ENCODE results near the gene NBPF3.

NBPF3 gene

GRCh38 chr1:21509351-21510112 is 69.6 kb downstream of the NBPF3 start, which contains the start of gene ALPL:
Gene ALPL (plus strand): TSS chr1:21509423. CDS start chr1:21554082, 44,659 bp downstream.
- no peak for TF ChIP-seq CTCF (IDR thresholded peaks at IDR 0.05; ENCODE audit: low read depth, low read length, missing control alignments)
- peak within 1 kb of the TSS; percentile 35 for H3K4me3 ChIP-seq (ENCODE audit: low read depth, low read length)
- in situ Hi-C loops (cut with HindIII; ENCODE audit: low sequenced_read_pairs), result no loop called here
- no peak for DNase-seq (ENCODE audit: low read depth)

GRCh38 chr1:21510113-21510493 is 70.2 kb downstream of the NBPF3 start:
- TF ChIP-seq CTCF (IDR thresholded peaks at IDR 0.05; ENCODE audit: low read depth, low read length, missing control alignments), result no peak
- in situ Hi-C loops (cut with HindIII; ENCODE audit: low sequenced_read_pairs), result no loop called here
- DNase-seq (ENCODE audit: low read depth), result no peak
- H3K4me3 ChIP-seq (ENCODE audit: low read depth, low read length), result peak overlapping the region; percentile 35

GRCh38 chr1:21510885-21511578 is 71.1 kb downstream of the NBPF3 start:
- no peak for DNase-seq (ENCODE audit: low read depth)
- no peak for TF ChIP-seq CTCF (IDR thresholded peaks at IDR 0.05; ENCODE audit: low read depth, low read length, missing control alignments)
- in situ Hi-C loops (cut with HindIII; ENCODE audit: low sequenced_read_pairs), result no loop called here
- no peak overlapping the region for H3K4me3 ChIP-seq (ENCODE audit: low read depth, low read length)

GRCh38 chr1:21511579-21512522 is 71.9 kb downstream of the NBPF3 start:
- H3K4me3 ChIP-seq (ENCODE audit: low read depth, low read length), result no peak overlapping the region
- in situ Hi-C loops (cut with HindIII; ENCODE audit: low sequenced_read_pairs), result no loop called here
- DNase-seq (ENCODE audit: low read depth), result peak; percentile 99
- no peak for TF ChIP-seq CTCF (IDR thresholded peaks at IDR 0.05; ENCODE audit: low read depth, low read length, missing control alignments)

- H3K4me3 ChIP-seq (ENCODE audit: low read depth, low read length), result no peak overlapping the region
- no peak for DNase-seq (ENCODE audit: low read depth)
- no peak for TF ChIP-seq CTCF (IDR thresholded peaks at IDR 0.05; ENCODE audit: low read depth, low read length, missing control alignments)
- in situ Hi-C loops (cut with HindIII; ENCODE audit: low sequenced_read_pairs), result no loop called here
Observed at GRCh38 chr1:21514245-21514644, 74.3 kb downstream of the NBPF3 start.

GRCh38 chr1:21517161-21517589 is 77.2 kb downstream of the NBPF3 start:
- DNase-seq (ENCODE audit: low read depth), result no peak
- in situ Hi-C loops (cut with HindIII; ENCODE audit: low sequenced_read_pairs), result no loop called here
- no peak for TF ChIP-seq CTCF (IDR thresholded peaks at IDR 0.05; ENCODE audit: low read depth, low read length, missing control alignments)
- no peak overlapping the region for H3K4me3 ChIP-seq (ENCODE audit: low read depth, low read length)

Data from astrocyte of the cerebellum (primary cell).